ENCODE results near the gene PMPCB.
"Not testable (repeated sequence)": the region's sequence is repeated elsewhere in the genome, so short reads cannot be mapped to it uniquely, and the experiment has no call there.

PMPCB gene, protein sequence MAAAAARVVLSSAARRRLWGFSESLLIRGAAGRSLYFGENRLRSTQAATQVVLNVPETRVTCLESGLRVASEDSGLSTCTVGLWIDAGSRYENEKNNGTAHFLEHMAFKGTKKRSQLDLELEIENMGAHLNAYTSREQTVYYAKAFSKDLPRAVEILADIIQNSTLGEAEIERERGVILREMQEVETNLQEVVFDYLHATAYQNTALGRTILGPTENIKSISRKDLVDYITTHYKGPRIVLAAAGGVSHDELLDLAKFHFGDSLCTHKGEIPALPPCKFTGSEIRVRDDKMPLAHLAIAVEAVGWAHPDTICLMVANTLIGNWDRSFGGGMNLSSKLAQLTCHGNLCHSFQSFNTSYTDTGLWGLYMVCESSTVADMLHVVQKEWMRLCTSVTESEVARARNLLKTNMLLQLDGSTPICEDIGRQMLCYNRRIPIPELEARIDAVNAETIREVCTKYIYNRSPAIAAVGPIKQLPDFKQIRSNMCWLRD

DNA sequence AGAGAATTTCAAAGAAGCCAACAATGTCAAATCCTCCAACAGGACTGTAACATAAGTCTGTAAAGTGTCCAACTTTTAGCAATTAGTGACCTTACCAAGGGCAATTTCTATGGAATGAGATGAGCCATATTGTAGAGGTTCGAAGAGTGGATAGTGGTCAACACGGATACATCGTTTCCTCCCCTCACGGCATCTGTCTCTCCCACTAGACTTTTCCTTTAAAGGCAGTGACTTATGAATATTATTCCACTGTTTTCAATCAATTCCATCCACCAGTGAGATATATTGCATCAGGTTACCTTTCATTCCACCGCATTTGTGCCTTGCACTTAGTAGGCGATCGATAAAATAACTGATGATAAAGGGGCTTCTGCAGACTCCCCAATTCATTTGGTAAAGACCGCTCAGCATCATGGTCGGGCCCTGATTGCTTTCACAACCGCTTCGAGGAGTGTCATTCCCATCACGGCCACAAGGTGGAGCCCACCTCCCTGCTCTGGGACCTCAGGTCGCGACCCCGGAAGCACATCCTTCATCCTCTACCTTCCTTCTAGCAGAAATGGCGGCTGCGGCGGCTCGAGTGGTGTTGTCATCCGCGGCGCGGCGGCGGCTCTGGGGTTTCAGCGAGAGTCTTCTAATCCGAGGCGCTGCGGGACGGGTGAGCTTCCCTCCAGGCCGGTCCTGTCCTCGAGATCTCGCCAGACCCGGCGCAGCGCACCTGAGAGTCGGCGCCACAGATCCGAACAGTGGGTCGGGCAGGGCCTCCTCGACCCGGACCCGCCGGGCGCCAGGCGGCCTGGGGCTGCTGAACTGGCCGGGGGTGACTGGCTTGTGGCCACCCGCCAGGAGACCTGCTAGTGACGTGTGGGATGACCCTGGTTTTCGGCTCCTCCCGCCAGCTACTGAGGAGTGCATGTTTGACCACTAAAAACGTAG lies at the start of gene PMPCB:
Gene PMPCB (plus strand): TSS at position 535 of the 936 bp plus-strand sequence. CDS start 25 bp downstream, at position 560.
- H3K4me3 ChIP-seq (ENCODE audit: control insufficient read depth, low read depth, low read length) = peak within 1 kb of the TSS; percentile 78
- DNase-seq (ENCODE audit: low read depth) = peak; percentile 90
- TF ChIP-seq, protein P1, sequence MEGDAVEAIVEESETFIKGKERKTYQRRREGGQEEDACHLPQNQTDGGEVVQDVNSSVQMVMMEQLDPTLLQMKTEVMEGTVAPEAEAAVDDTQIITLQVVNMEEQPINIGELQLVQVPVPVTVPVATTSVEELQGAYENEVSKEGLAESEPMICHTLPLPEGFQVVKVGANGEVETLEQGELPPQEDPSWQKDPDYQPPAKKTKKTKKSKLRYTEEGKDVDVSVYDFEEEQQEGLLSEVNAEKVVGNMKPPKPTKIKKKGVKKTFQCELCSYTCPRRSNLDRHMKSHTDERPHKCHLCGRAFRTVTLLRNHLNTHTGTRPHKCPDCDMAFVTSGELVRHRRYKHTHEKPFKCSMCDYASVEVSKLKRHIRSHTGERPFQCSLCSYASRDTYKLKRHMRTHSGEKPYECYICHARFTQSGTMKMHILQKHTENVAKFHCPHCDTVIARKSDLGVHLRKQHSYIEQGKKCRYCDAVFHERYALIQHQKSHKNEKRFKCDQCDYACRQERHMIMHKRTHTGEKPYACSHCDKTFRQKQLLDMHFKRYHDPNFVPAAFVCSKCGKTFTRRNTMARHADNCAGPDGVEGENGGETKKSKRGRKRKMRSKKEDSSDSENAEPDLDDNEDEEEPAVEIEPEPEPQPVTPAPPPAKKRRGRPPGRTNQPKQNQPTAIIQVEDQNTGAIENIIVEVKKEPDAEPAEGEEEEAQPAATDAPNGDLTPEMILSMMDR (conservative IDR thresholded peaks at IDR 0.05; ENCODE audit: control insufficient read depth, insufficient read depth, low read depth, low read length) = peak; percentile 94

DNA sequence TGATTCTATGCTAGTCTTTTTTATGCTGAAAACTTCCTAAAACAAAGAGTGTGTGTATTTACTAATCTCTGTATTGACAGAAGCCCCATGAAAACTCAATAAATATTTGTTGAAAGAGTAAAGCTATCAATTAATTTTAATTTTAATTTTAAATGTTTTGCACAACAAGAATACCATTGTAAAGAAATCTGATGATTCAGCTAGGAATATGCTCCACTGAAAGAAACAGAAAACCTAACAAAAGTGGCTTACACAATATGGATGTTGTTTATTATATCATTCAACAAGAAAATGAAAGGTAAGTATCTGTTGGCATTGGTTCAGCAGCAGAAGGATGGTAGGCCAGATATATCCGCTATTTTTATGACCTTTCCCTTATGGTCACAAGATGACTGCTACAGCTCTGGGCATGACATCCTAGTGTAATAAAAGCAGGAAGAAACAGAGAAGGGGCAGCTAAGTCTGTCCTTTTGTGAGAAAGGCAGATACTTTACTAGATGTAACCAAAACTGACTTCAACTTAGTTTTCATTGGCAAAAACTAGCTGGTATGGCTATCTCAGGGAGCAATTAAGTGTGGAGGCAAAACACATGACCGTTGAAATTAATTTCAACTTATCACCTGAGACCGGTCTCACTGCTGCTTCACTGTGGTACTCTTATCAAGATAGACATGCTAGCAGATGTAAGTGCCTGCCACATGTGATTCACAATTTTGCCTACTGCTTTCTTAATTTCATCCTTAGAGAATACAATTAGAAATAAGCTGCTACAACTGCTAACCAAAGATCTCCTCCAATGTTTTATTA lies 43.3 kb upstream of the PMPCB start:
- not testable (repeated sequence) for DNase-seq (ENCODE audit: low read depth); H3K4me3 ChIP-seq (ENCODE audit: control insufficient read depth, low read depth, low read length)

DNA sequence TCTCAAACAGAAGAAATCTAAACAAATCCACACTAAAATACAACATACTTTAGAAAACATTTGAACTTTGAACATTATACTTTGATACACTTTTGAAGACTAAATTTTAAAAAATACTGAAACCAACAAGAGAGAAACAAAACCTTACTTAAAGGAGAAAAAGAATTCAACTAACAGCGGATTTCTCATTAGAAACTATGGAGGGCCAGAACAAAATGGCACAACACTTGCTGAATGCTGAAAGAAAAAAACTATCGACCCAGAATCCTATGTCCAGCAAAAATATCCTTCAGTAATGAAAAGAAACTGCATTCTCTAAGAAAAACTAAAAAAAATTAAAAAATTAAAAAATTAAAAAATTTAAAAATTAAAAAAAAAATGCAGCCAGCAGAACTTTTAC lies 33.2 kb upstream of the PMPCB start:
- not testable (repeated sequence) for DNase-seq (ENCODE audit: low read depth); H3K4me3 ChIP-seq (ENCODE audit: control insufficient read depth, low read depth, low read length)

DNA sequence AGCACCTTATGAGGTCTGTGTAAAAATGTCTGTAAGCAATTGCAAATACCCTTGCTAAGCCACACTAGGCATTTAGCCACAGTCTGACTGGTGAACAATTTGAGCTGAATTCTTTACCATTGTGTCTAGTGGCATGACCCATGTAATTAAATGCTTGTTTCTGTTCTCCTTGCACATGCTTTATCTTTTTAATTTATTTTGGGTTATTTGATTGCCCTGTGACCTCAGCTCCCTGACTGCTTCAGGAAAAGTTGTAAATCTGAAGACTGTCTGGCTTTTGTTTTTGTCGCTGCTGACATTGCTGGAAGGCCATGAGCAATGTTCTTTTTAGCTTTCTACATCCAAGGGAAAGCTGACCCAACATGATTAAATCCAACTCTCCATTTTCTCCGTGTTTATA lies 31.0 kb upstream of the PMPCB start:
- DNase-seq (ENCODE audit: low read depth); H3K4me3 ChIP-seq (ENCODE audit: control insufficient read depth, low read depth, low read length): not testable (repeated sequence)

DNA sequence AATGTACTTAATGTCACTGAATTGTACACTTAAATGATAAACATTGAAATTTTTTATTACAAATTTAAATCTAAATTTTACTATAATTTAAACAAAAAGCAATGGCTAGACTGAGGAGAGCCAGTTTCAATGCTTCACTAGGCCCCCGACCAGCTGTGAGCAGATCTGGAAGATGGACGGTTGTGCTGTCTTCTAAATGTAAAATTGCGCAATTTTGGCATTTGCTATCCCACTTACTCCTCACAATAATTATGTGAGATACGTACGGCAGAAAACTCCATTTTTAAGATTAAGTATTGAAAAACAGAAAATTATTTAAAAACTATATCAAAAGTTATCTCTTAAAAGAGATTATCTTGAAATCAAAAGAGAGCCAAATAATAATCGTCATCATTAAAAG lies 23.9 kb upstream of the PMPCB start:
- not testable (repeated sequence) for DNase-seq (ENCODE audit: low read depth); H3K4me3 ChIP-seq (ENCODE audit: control insufficient read depth, low read depth, low read length)

DNA sequence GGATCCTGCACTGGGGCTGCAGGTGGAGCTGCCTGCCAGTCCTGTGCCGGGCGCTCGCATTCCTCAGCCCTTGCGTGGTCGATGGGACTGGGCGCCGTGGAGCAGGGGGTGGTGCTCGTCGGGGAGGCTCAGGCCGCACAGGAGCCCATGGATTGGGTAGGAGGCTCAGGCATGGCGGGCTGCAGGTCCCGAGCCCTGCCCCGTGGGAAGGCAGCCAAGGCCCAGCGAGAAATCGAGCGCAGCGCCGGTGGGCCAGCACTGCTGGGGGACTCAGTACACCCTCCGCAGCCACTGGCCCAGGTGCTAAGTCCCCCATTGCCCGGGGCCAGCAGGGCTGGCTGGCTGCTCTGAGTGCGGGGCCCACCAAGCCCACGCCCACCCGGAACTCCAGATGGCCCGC lies 22.4 kb upstream of the PMPCB start:
- not testable (repeated sequence) for DNase-seq (ENCODE audit: low read depth); H3K4me3 ChIP-seq (ENCODE audit: control insufficient read depth, low read depth, low read length)

DNA sequence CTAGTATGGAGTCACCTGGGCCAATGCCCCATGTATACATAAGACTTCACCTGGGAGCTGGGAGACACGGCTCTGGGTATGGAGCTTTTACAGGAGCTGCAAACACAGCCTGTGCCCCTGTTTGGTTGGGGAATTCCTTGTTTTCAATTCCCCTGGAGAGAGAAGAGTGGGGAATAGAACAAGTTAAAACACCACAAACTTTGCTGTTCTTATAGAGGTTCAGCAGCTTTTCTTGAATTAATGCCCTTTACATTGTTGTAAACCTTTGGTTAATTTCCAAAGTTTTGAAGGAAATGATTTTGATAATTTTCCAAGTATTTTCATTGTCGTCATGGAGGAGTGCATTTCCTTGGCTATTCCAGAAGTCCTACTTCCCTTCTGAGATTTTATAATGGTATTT lies 19.0 kb upstream of the PMPCB start:
- not testable (repeated sequence) for DNase-seq (ENCODE audit: low read depth)

DNA sequence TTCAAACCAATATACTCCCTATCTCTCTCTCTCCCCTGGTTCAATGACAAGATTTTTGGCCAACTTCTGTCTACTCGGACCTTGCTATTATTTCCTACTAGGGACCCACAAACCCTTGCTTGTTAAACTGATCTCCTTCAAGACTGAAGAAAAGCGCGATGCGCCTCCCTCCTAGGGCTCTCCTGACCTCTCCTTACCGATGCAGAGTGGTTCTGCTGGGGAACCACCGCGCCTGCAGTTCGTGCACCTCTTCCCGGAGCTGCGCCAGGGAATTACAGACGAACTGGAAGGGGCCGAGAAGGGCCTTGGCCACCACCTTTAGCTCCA lies 17.6 kb upstream of the PMPCB start:
- DNase-seq (ENCODE audit: low read depth) = not testable (repeated sequence)
- H3K4me3 ChIP-seq (ENCODE audit: control insufficient read depth, low read depth, low read length) = peak overlapping the region; percentile 58

More for the DNA sequence above, 19.0 kb upstream of the PMPCB start:
- not testable (repeated sequence) for H3K4me3 ChIP-seq (ENCODE audit: control insufficient read depth, low read depth, low read length)

DNA sequence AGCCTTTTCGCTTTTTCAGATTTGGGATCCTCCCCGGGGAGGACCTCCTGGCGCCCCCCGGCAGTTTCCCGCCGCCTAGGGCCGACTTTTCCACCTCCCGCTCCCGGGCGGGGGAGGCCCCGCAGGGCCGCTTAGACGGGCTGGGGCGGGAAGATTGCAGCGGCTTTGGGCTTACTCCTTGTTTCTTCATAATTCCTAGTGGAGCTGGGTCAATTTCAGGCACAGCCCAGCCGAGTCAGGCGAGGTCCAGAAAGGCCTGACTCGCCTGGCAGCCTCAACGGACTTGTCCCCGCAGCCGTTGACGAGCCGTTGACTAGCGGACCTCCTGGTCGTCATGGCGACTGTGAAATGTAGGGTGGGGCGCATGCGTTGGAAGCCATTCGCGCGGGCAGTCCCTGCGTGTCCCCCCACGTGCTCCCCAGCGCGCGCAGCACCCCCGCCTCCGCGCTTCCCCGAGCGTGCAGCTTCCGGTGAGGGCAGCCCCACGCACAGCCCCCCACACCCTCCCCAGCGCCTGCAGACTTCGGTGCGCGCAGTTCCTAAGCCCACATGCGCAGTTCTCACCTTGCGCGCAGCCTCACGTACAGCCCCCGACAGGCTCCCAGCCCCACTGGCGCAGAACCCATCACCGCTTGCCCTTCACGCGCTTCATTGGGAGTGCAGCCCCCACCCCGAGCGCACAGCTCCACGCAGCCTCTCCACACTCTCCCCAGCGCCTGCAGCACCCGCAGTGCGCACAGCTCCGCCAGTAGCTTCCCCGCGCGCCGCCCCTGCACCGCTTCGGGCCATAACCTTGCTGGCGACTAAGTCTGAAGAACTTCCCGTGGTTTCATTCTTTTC lies 17.1 kb upstream of the PMPCB start:
- H3K4me3 ChIP-seq (ENCODE audit: control insufficient read depth, low read depth, low read length) = peak overlapping the region; percentile 58
- DNase-seq (ENCODE audit: low read depth) = peak; percentile 48

DNA sequence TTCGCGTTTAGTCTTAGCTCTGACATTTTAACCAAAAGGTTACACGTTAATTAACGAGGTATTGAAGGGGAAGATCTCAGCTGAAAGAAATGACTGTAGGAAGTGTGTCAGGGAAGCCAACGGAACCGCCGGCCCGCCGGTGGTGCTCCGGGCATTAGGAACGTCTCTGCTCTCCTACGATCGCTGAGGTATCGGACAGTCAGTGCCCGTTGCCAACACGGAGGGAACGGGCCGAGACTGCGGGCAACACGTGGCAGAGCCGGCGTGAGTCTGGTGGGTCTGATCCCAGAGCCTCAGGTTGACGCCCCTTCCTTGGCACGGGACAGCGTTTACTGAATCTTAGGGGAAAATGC lies 16.5 kb upstream of the PMPCB start:
- DNase-seq (ENCODE audit: low read depth) = not testable (repeated sequence)
- peak overlapping the region; percentile 58 for H3K4me3 ChIP-seq (ENCODE audit: control insufficient read depth, low read depth, low read length)

DNA sequence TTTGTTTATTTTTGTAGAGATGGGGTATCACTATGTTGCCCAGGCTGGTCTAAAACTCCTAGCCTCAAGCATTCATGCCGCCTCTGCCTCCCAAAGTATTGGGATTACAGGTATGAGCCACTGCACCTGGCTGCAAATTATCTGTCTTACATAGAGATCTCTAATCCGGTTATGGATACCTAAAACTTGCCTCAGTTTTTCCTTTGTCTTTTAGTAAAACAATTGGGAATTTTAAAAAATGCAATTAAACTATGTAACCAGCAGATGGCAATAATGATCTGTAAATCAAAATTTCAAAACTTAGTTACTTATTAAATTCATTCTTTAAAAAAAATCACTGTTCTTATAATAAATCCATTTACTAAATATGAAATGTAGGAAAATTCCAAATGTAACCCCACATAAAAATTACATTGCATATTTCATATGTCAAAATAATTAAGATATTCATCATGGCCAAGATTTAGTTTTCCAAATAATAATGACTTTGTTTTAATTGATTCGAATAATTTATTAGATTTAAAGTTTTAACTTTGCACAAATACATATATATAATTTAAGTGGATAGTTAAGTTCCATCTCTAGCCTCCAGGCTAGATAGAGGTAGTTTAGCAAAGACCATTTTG lies 14.3 kb upstream of the PMPCB start:
- DNase-seq (ENCODE audit: low read depth) = not testable (repeated sequence)

More for the DNA sequence above, 14.3 kb upstream of the PMPCB start:
- not testable (repeated sequence) for H3K4me3 ChIP-seq (ENCODE audit: control insufficient read depth, low read depth, low read length)
